Transverse colon (tissue), 4 donors: Measurements from ENCODE around the gene NEK7.

ENCODE experiments used
- EP300 ChIP-seq: sonication (generic); formaldehyde crosslinking; IDR thresholded peaks from one replicate; pipeline ENCODE4 v1.6.1; 2017; ENCODE audit warnings: antibody characterized with exemption, low read depth
- POLR2A ChIP-seq: fragments of 450-650 bp; IDR thresholded peaks from one replicate; pipeline ENCODE4 v1.6.1; 2016; ENCODE audit warnings: antibody characterized with exemption, mild to moderate bottlenecking, moderate library complexity
- POLR2AphosphoS5 ChIP-seq, 3 donors: sonication (generic); formaldehyde crosslinking; IDR thresholded peaks; one replicate each; pipeline ENCODE4 v1.6.1; 2016; ENCODE audit warnings: antibody characterized with exemption in 3 of 3
- TF ChIP-seq, protein P1 (sequence below), 5 experiments: fragments of 200-600 bp in 3 of 5; fragments of 450-650 bp in 2 of 5; sonication (generic) in 3 of 5; IDR thresholded peaks; 1 replicate in 2 of 5; 2 replicates in 3 of 5; pipeline ENCODE4 v1.5.1; 2016 to 2017; ENCODE audit warnings: antibody characterized with exemption in 5 of 5, inconsistent platforms in 3 of 5, mild to moderate bottlenecking in 2 of 5, moderate library complexity in 1 of 5

DNA sequence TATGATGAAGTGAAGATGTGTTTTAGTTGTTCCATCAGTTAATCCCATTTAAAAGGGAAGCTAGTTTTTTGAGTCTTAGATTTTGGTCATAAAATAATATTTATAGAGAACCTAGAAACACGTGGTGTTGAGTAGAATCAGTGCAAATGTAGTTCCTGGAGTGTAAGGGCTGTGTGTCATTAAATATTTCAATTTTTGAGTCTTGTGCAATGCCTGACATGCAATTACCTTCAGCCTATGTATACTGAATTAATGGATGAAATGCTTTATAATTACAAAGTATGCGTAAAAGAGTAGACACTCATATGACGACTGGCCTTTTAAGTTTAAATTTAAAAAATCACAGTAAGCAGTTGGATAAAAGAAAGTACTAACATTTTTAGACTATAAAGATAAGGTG, 75.0 kb downstream of the NEK7 start:
- TF ChIP-seq, protein P1, sequence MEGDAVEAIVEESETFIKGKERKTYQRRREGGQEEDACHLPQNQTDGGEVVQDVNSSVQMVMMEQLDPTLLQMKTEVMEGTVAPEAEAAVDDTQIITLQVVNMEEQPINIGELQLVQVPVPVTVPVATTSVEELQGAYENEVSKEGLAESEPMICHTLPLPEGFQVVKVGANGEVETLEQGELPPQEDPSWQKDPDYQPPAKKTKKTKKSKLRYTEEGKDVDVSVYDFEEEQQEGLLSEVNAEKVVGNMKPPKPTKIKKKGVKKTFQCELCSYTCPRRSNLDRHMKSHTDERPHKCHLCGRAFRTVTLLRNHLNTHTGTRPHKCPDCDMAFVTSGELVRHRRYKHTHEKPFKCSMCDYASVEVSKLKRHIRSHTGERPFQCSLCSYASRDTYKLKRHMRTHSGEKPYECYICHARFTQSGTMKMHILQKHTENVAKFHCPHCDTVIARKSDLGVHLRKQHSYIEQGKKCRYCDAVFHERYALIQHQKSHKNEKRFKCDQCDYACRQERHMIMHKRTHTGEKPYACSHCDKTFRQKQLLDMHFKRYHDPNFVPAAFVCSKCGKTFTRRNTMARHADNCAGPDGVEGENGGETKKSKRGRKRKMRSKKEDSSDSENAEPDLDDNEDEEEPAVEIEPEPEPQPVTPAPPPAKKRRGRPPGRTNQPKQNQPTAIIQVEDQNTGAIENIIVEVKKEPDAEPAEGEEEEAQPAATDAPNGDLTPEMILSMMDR (IDR thresholded peaks at IDR 0.05): no peak
- TF ChIP-seq EP300 (no peak), POLR2A (no peak), POLR2AphosphoS5 (IDR thresholded peaks at IDR 0.05) (no peak)
